ENCODE measurements around the gene SURF1. TPM values are rescaled to one million over a fixed set of nuclear protein-coding genes. Genes with fewer than 3 reads are reported as not detected.

Gene SURF1
- total and polyA plus RNA-seq, 2 donors (not counting 1 experiment from before 2014, with no cell fraction given) = 44.1 to 54.5 TPM

GRCh38 chr9:133307301-133307700, 49.0 kb downstream of the SURF1 start:
- ChIA-PET CTCF (no interaction called here), POLR2A (interaction anchor here (0.6 kb wide), 1 partner anchor 164 kb away, joined by 5 read pairs; no protein-coding TSS in a partner anchor)
- intact Hi-C loops (cut with micrococcal nuclease) = no loop called here
- no peak overlapping the region for H3K4me3 Mint-ChIP-seq
- H3K4me1 Mint-ChIP-seq = no peaks in the 10 kb centered on the region
- H3K9me3 ChIP-seq (ENCODE audit: control extremely low read depth in 1 of 3, control insufficient read depth in 2 of 3, insufficient read depth in 1 of 3, low read length in 2 of 3) = no peaks in the 10 kb centered on the region
- H3K9me3 Mint-ChIP-seq (ENCODE audit: insufficient read depth) = no peaks in the 10 kb centered on the region
- no peak overlapping the region for H3K27ac Mint-ChIP-seq
- peaks cover 22% of the 10 kb centered on the region for H3K27me3 Mint-ChIP-seq
- H3K9ac ChIP-seq (ENCODE audit: low read length) = no peak overlapping the region
- no peaks in the 10 kb centered on the region for H3K27me3 ChIP-seq (replicated peaks in 1 of 4; ENCODE audit: control extremely low read depth in 1 of 4, control insufficient read depth in 3 of 4, insufficient read depth in 4 of 4, low read length in 3 of 4)
- no peaks in the 10 kb centered on the region for H3K36me3 ChIP-seq (replicated peaks in 1 of 2; ENCODE audit: control extremely low read depth in 1 of 2, control insufficient read depth in 1 of 2, extremely low read depth in 1 of 2, insufficient read depth in 2 of 2, low read length in 1 of 2)
- H3K27ac ChIP-seq (ENCODE audit: low read length in 2 of 2) = no peak overlapping the region
- DNase-seq = no peak
- H3K4me2 ChIP-seq (replicated peaks; ENCODE audit: low read depth, low read length, poor library complexity, severe bottlenecking) = no peak overlapping the region
- H3K4me3 ChIP-seq (ENCODE audit: control extremely low read depth in 1 of 5, extremely low read depth in 1 of 5, insufficient read depth in 1 of 5, low read depth in 2 of 5, low read length in 4 of 5) = no peak overlapping the region
- no peaks in the 10 kb centered on the region for H3K4me1 ChIP-seq (ENCODE audit: control insufficient read depth in 2 of 2, insufficient read depth in 2 of 2, low read length in 2 of 2)
- no peaks in the 10 kb centered on the region for H3K79me2 ChIP-seq (ENCODE audit: control insufficient read depth, insufficient read depth, low read length)
- H2AFZ ChIP-seq (ENCODE audit: insufficient read depth, low read depth, low read length, poor library complexity, severe bottlenecking) = no peak overlapping the region
- TF ChIP-seq CTCF (IDR thresholded peaks at IDR 0.05) (no peak), EZH2 (IDR thresholded peaks at IDR 0.05; ENCODE audit: borderline replicate concordance, insufficient read depth, low read depth, low read length, poor library complexity, severe bottlenecking) (no peak)
- 87% methylated on average over 15 of the region's 16 CpGs for WGBS (ENCODE audit: insufficient coverage)
- no peak for ATAC-seq (ENCODE audit: low read depth)
- no peaks in the 10 kb centered on the region for H4K20me1 ChIP-seq (ENCODE audit: control insufficient read depth, insufficient read depth, low read length, poor library complexity, severe bottlenecking)

- WGBS (ENCODE audit: insufficient coverage) = 83% methylated on average over 30 of the region's 31 CpGs
Observed at GRCh38 chr9:133306242-133307204, 49.8 kb downstream of the SURF1 start.

More at GRCh38 chr9:133306242-133307204, 49.8 kb downstream of the SURF1 start:
- Mint-ChIP-seq H3K4me1 (no peaks in the 10 kb centered on the region), H3K27ac (no peak overlapping the region), H3K4me3 (no peak overlapping the region), H3K9me3 (ENCODE audit: insufficient read depth) (no peaks in the 10 kb centered on the region), H3K27me3 (peaks cover 22% of the 10 kb centered on the region)
- Histone ChIP-seq H3K9me3 (ENCODE audit: control extremely low read depth in 1 of 3, control insufficient read depth in 2 of 3, insufficient read depth in 1 of 3, low read length in 2 of 3) (no peaks in the 10 kb centered on the region), H3K27ac (ENCODE audit: low read length in 2 of 2) (no peak overlapping the region), H3K79me2 (ENCODE audit: control insufficient read depth, insufficient read depth, low read length) (no peaks in the 10 kb centered on the region), H3K9ac (ENCODE audit: low read length) (no peak overlapping the region), H4K20me1 (ENCODE audit: control insufficient read depth, insufficient read depth, low read length, poor library complexity, severe bottlenecking) (no peaks in the 10 kb centered on the region), H2AFZ (ENCODE audit: insufficient read depth, low read depth, low read length, poor library complexity, severe bottlenecking) (no peak overlapping the region), H3K4me3 (ENCODE audit: control extremely low read depth in 1 of 5, extremely low read depth in 1 of 5, insufficient read depth in 1 of 5, low read depth in 2 of 5, low read length in 4 of 5) (no peak overlapping the region), H3K4me2 (replicated peaks; ENCODE audit: low read depth, low read length, poor library complexity, severe bottlenecking) (no peak overlapping the region), H3K27me3 (replicated peaks in 1 of 4; ENCODE audit: control extremely low read depth in 1 of 4, control insufficient read depth in 3 of 4, insufficient read depth in 4 of 4, low read length in 3 of 4) (no peaks in the 10 kb centered on the region), H3K36me3 (replicated peaks in 1 of 2; ENCODE audit: control extremely low read depth in 1 of 2, control insufficient read depth in 1 of 2, extremely low read depth in 1 of 2, insufficient read depth in 2 of 2, low read length in 1 of 2) (no peaks in the 10 kb centered on the region), H3K4me1 (ENCODE audit: control insufficient read depth in 2 of 2, insufficient read depth in 2 of 2, low read length in 2 of 2) (no peaks in the 10 kb centered on the region)
- CTCF ChIA-PET = interaction anchor here (0.8 kb wide), 1 partner anchor 19 kb away, joined by 3 read pairs; no protein-coding TSS in a partner anchor
- POLR2A ChIA-PET = no interaction called here
- ATAC-seq (ENCODE audit: low read depth) = no peak
- DNase-seq = no peak
- intact Hi-C loops (cut with micrococcal nuclease) = no loop called here
- no peak for TF ChIP-seq CTCF (IDR thresholded peaks at IDR 0.05)
- TF ChIP-seq EZH2 (IDR thresholded peaks at IDR 0.05; ENCODE audit: borderline replicate concordance, insufficient read depth, low read depth, low read length, poor library complexity, severe bottlenecking) = no peak

All from B cell (primary cell).